ENCODE data around the gene NPTX1. TPM values are rescaled to one million over a fixed set of nuclear protein-coding genes. Genes with fewer than 3 reads are reported as not detected.

Gene NPTX1
- total and polyA plus RNA-seq, 4 donors, result under 0.01 TPM; not detected in 3

GRCh38 chr17:80486692-80487091, 10.3 kb upstream of the NPTX1 start:
- no peak for TF ChIP-seq EGR1 (IDR thresholded peaks at IDR 0.05; ENCODE audit: low read depth in 2 of 2)
- no peak for TF ChIP-seq TAF1 (conservative IDR thresholded peaks at IDR 0.05)
- TF ChIP-seq FOXA2 (IDR thresholded peaks at IDR 0.05), result no peak
- TF ChIP-seq JUND (IDR thresholded peaks at IDR 0.05), result no peak
- TF ChIP-seq CTCF (IDR thresholded peaks at IDR 0.05; ENCODE audit: low read depth, low read length, missing input control), result no peak
- 39% methylated on average over 17 of the region's 17 CpGs for WGBS
- DNase-seq (ENCODE audit: low spot score), result no peak

GRCh38 chr17:80485846-80486245, 9.4 kb upstream of the NPTX1 start:
- no peaks in the 10 kb centered on the region for H3K36me3 ChIP-seq (ENCODE audit: control insufficient read depth in 4 of 4, insufficient read depth in 3 of 4, low read depth in 1 of 4, low read length in 3 of 4)
- H3K27me3 ChIP-seq (ENCODE audit: control insufficient read depth in 4 of 4, insufficient read depth in 4 of 4, low read length in 3 of 4), result peaks cover 0 to 7% (median under 1%) of the 10 kb centered on the region in 4 donors

More at GRCh38 chr17:80486692-80487091, 10.3 kb upstream of the NPTX1 start:
- Histone ChIP-seq H3K4me1 (ENCODE audit: control insufficient read depth in 4 of 4, insufficient read depth in 4 of 4, low read length in 3 of 4) (peaks cover 0 to 4% (median 0%) of the 10 kb centered on the region in 4 donors), H3K4me3 (ENCODE audit: low read depth in 1 of 3, low read length in 3 of 3) (no peak overlapping the region), H3K36me3 (ENCODE audit: control insufficient read depth in 4 of 4, insufficient read depth in 3 of 4, low read depth in 1 of 4, low read length in 3 of 4) (no peaks in the 10 kb centered on the region), H3K27ac (ENCODE audit: low read depth in 1 of 2, low read length in 2 of 2) (no peak overlapping the region), H3K9me3 (ENCODE audit: control insufficient read depth in 4 of 4, low read length in 3 of 4) (peaks cover 0 to 8% (median 2%) of the 10 kb centered on the region in 4 donors), H3K27me3 (ENCODE audit: control insufficient read depth in 4 of 4, insufficient read depth in 4 of 4, low read length in 3 of 4) (peaks cover 0 to 7% (median 0%) of the 10 kb centered on the region in 4 donors), H3K9ac (ENCODE audit: low read depth in 1 of 2, low read length in 2 of 2) (no peak overlapping the region)

More at GRCh38 chr17:80485846-80486245, 9.4 kb upstream of the NPTX1 start:
- TF ChIP-seq FOXA2 (IDR thresholded peaks at IDR 0.05) (no peak), HNF4G (IDR thresholded peaks at IDR 0.05) (no peak), ZBTB33 (IDR thresholded peaks at IDR 0.05) (no peak), ATF3 (IDR thresholded peaks at IDR 0.05) (no peak), NR2F2 (IDR thresholded peaks at IDR 0.05) (no peak), HNF4A (conservative IDR thresholded peaks at IDR 0.05) (no peak), RAD21 (IDR thresholded peaks at IDR 0.05) (no peak), TAF1 (conservative IDR thresholded peaks at IDR 0.05) (no peak), JUND (IDR thresholded peaks at IDR 0.05) (no peak), GABPA (IDR thresholded peaks at IDR 0.05 in 1 of 2, conservative IDR thresholded peaks at IDR 0.05 in 1 of 2) (no peak), SP1 (IDR thresholded peaks at IDR 0.05) (no peak)
- no peak for DNase-seq (ENCODE audit: low spot score)
- Histone ChIP-seq H3K4me3 (ENCODE audit: low read depth in 1 of 3, low read length in 3 of 3) (no peak overlapping the region), H3K9me3 (ENCODE audit: control insufficient read depth in 4 of 4, low read length in 3 of 4) (peaks cover 0 to 8% (median 2%) of the 10 kb centered on the region in 4 donors), H3K9ac (ENCODE audit: low read depth in 1 of 2, low read length in 2 of 2) (no peak overlapping the region), H3K27ac (ENCODE audit: low read depth in 1 of 2, low read length in 2 of 2) (no peak overlapping the region), H3K4me1 (ENCODE audit: control insufficient read depth in 4 of 4, insufficient read depth in 4 of 4, low read length in 3 of 4) (no peaks in the 10 kb centered on the region)
- 80% methylated on average over 10 of the region's 10 CpGs for WGBS
